ENCODE results near the gene TBCCD1.

DNA sequence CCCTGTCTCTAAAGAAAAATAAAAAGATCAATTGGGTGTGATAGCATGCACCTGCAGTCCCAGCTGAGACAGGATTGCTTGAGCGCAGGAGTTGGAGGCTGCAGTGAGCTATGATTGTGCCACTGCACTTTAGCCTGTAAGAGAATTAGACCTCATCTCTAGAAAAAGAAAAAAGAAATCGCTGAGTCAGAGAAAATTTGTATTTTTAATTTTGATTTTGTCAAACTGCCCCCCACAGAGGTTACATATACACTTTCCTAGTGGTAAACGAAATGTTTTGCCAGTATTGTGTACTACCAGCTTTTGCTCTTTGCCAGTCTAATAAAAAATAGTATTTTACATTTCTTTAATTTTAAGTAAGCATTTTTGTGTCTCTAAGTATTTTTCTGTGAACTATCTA lies 17.6 kb downstream of the TBCCD1 start:
- TF ChIP-seq, protein P1, sequence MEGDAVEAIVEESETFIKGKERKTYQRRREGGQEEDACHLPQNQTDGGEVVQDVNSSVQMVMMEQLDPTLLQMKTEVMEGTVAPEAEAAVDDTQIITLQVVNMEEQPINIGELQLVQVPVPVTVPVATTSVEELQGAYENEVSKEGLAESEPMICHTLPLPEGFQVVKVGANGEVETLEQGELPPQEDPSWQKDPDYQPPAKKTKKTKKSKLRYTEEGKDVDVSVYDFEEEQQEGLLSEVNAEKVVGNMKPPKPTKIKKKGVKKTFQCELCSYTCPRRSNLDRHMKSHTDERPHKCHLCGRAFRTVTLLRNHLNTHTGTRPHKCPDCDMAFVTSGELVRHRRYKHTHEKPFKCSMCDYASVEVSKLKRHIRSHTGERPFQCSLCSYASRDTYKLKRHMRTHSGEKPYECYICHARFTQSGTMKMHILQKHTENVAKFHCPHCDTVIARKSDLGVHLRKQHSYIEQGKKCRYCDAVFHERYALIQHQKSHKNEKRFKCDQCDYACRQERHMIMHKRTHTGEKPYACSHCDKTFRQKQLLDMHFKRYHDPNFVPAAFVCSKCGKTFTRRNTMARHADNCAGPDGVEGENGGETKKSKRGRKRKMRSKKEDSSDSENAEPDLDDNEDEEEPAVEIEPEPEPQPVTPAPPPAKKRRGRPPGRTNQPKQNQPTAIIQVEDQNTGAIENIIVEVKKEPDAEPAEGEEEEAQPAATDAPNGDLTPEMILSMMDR (conservative IDR thresholded peaks at IDR 0.05), result no peak
- no peak for TF ChIP-seq EZH2 (IDR thresholded peaks at IDR 0.05; ENCODE audit: low read depth)
